ENCODE results near the gene CEBPZOS. TPM values are rescaled to one million over a fixed set of nuclear protein-coding genes. Genes with fewer than 3 reads are reported as not detected.

The CEBPZOS gene
- total RNA-seq, 1 experiment from 2014 or later, result 1.5 TPM

DNA sequence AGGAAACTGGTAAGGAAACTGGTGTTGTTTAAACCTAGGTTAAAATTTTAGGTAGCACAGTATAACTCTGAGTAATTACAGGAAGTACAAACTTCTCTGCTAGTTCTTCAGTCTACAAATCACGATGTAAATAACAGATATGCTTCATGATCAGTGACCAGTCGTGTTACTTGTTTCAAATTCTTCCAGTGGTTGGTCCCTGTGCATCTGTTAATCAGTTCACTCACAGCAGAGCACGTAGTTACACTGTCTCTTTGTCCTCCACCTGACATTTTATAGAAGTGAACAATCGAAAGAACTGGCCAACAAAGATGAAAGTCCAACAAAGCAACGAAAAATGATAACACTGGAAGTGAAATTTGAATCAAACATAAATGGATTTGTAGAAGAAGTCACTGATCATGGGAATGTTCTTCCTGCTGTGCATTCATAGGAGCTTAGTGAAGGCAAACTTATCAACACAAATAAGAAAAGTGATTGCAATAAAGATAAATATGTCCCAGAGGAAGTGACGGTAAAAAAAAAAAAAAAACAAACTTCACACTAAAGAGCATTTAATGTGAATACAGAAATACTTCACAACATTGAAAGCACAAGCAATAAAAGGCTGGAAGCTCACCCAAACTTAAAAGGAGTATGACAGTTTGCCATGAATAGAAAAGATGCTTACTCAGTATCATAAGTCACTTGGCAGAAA is 46.5 kb upstream of the CEBPZOS start:
- no CpG with 5 or more reads among the region's 6 CpGs for WGBS (ENCODE audit: extremely low coverage, insufficient read length, low lambda C conversion rate)
- Histone ChIP-seq H3K23ac (ENCODE audit: insufficient read length, low read depth, low read length) (no peak overlapping the region), H3K4me2 (ENCODE audit: insufficient read depth, insufficient read length, low read length) (no peak overlapping the region), H3K79me1 (ENCODE audit: insufficient read depth, low read depth, low read length, poor library complexity, severe bottlenecking) (peaks cover 5% of the 10 kb centered on the region), H4K5ac (ENCODE audit: insufficient read length, low read depth, low read length) (no peak overlapping the region), H4K91ac (ENCODE audit: insufficient read length, low read depth, low read length) (no peak overlapping the region), H3K9me3 (ENCODE audit: control insufficient read depth, low read depth, low read length) (no peaks in the 10 kb centered on the region), H3K4me1 (ENCODE audit: insufficient read depth, low read length) (no peaks in the 10 kb centered on the region), H2BK5ac (ENCODE audit: insufficient read length, low read length) (no peak overlapping the region), H3K4ac (ENCODE audit: low read depth, low read length) (no peak overlapping the region), H3K56ac (ENCODE audit: insufficient read length, low read depth, low read length) (no peak overlapping the region), H3T11ph (ENCODE audit: low read length) (no peak overlapping the region), H2AFZ (ENCODE audit: low read length) (no peak overlapping the region), H3K18ac (ENCODE audit: insufficient read length, low read depth, low read length) (no peak overlapping the region), H3K79me2 (ENCODE audit: insufficient read depth, low read length) (no peaks in the 10 kb centered on the region), H3K27me3 (ENCODE audit: insufficient read depth, low read length) (no peaks in the 10 kb centered on the region), H3K27ac (ENCODE audit: insufficient read length, low read depth, low read length) (no peak overlapping the region), H3K23me2 (ENCODE audit: insufficient read length, low read depth, low read length, poor library complexity, severe bottlenecking) (no peaks in the 10 kb centered on the region), H2BK12ac (ENCODE audit: insufficient read length, low read depth, low read length) (no peak overlapping the region), H2BK15ac (ENCODE audit: low read depth, low read length) (no peak overlapping the region), H4K8ac (replicated peaks; ENCODE audit: insufficient read length, low read depth, low read length) (no peak overlapping the region), H4K20me1 (ENCODE audit: control insufficient read depth, insufficient read depth, insufficient read length) (no peaks in the 10 kb centered on the region), H2AK5ac (ENCODE audit: insufficient read length, low read length) (no peak overlapping the region), H2BK120ac (ENCODE audit: low read depth, low read length, poor library complexity, severe bottlenecking) (no peak overlapping the region), H3K14ac (ENCODE audit: insufficient read depth, low read length) (no peak overlapping the region), H2BK20ac (ENCODE audit: low read depth, low read length, poor library complexity, severe bottlenecking) (no peak overlapping the region), H3K9ac (ENCODE audit: extremely low read depth, insufficient read length, low read length) (no peak overlapping the region)
- Mint-ChIP-seq H3K9me3 (no peaks in the 10 kb centered on the region), H3K27me3 (ENCODE audit: low read depth) (no peaks in the 10 kb centered on the region), H3K36me3 (ENCODE audit: insufficient read depth in 1 of 3, low read depth in 3 of 3) (peaks cover 20 to 53% (median 53%) of the 10 kb centered on the region in 3 experiments), H3K4me1 (peaks cover 14 to 20% of the 10 kb centered on the region in 2 experiments), H3K27ac (peak overlapping the region in 2 of 3 experiments; percentile 6 to 32; a peak in 2 of 7 replicates), H3K4me3 (no peak overlapping the region)
- no peak for DNase-seq
- no peak for TF ChIP-seq CTCF (conservative IDR thresholded peaks at IDR 0.05)
